Posterior cingulate gyrus (tissue), 11 donors: ENCODE measurements around the gene MRPS5.
"Not testable (repeated sequence)": the region's sequence is repeated elsewhere in the genome, so short reads cannot be mapped to it uniquely, and the experiment has no call there.

ENCODE experiments used
- DNase-seq, 10 donors: peaks; one replicate each; pipeline versions ENCODE4 v3.0.0 to v3.0.0-alpha.2; 2020 to 2021; ENCODE audit warnings: mixed read lengths in 3 of 10
- intact Hi-C: fragments of 100-400 bp; cut with DNase I; formaldehyde crosslinking; loops from one replicate; pipeline ENCODE4 v1.15.1; 2023

MRPS5 gene

GRCh38 chr2:95098273-95098672 is 23.3 kb downstream of the MRPS5 start:
- DNase-seq, intact Hi-C loops: not testable (repeated sequence)

DNA sequence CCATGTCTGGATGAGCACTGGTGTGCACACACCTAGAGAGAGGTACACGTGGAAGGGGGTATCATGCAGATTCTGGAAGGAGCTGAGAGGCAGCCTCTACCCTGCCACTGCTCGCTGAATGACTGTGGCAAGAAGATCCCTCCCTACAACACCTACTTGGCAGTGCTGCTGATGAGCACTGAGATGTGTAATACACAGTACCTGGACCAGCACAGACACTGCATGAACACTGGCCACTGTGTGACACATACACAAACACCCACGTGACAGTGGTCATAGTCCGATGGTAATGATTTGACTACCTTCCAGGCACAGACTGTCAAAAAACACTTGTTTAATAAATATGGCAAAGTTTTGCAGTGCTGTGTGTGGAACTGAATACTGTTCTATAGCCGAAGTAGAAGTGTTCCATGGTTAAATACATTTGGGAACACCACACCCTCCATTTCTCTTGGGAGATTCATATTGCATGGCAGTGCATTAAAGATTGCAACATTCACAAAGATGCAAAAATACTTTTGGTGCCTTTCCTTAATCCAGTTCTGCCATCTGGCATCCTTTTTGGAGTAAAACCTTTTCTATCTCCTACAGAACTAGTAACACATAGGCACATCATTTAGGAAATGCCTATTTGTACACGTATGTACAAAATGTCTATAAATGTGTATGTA is 29.6 kb downstream of the MRPS5 start:
- intact Hi-C loops: no loop called here
- no peak for DNase-seq

DNA sequence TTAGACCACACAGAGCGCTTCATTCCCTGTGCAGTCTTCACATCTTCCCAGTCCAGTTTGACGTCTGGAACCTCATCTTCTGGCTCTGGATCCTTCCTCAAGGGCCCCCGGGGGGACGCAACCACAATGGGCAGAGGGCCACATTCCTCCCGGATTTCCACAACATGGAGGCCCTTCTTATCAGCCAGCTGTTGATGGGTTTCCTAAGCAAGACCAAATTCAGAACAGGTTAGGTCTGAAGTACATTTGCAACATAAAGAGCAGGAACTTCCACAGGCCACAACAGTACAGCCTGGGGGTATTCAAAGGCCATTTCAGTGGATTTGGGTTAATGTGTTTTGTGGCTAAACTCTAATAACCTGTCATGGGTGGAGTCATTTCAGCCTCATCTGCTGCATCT is 34.2 kb downstream of the MRPS5 start:
- no peak for DNase-seq
- intact Hi-C loops: no loop called here

DNA sequence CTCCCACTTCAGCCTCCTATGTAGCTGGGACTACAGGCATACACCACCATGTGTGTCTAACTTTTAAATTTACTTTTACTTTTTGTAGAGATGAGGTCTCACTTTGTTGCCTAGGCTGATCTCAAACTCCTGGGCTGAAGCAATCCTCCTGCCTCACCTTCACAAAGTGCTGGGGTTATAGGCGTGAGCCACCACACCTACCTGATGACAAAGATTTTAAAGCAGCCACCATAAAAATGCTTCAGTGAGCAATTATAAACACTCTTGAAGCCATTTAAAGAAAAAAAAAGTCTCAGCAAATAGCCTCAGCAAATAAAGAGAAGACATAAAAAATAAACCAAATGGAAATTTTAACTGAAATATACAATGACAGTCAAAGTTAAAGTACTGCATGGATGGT is 35.6 kb downstream of the MRPS5 start:
- intact Hi-C loops: no loop called here
- DNase-seq: no peak

GRCh38 chr2:95082477-95082876 is 39.1 kb downstream of the MRPS5 start:
- DNase-seq: no peak
- intact Hi-C loops: no loop called here

- intact Hi-C loops: loop anchor here (5.0 kb wide), 1 partner anchor 38 kb away; no protein-coding TSS in a partner anchor
- DNase-seq: peak in 3 of 10 donors; percentile 67 to 80 (median 68)
Observed at GRCh38 chr2:95079199-95079683, 42.4 kb downstream of the MRPS5 start.

GRCh38 chr2:95077861-95078603 is 43.6 kb downstream of the MRPS5 start:
- peak in 2 of 10 donors; percentile 56 to 60 for DNase-seq
- intact Hi-C loops: loop anchor here (1.0 to 5.0 kb wide), 3 partner anchors 39 to 79 kb away; no protein-coding TSS in a partner anchor

- peak in 4 of 10 donors; percentile 38 to 89 (median 59) for DNase-seq
- intact Hi-C loops: loop anchor here (1.0 to 5.0 kb wide), 3 partner anchors 40 to 79 kb away; no protein-coding TSS in a partner anchor
Observed at GRCh38 chr2:95077530-95077825, 44.1 kb downstream of the MRPS5 start.

GRCh38 chr2:95076705-95077529 is 44.7 kb downstream of the MRPS5 start:
- peak; percentile 75 to 98 (median 88) for DNase-seq
- intact Hi-C loops: loop anchor here (1.0 to 5.0 kb wide), 3 partner anchors 40 to 78 kb away; no protein-coding TSS in a partner anchor

DNA sequence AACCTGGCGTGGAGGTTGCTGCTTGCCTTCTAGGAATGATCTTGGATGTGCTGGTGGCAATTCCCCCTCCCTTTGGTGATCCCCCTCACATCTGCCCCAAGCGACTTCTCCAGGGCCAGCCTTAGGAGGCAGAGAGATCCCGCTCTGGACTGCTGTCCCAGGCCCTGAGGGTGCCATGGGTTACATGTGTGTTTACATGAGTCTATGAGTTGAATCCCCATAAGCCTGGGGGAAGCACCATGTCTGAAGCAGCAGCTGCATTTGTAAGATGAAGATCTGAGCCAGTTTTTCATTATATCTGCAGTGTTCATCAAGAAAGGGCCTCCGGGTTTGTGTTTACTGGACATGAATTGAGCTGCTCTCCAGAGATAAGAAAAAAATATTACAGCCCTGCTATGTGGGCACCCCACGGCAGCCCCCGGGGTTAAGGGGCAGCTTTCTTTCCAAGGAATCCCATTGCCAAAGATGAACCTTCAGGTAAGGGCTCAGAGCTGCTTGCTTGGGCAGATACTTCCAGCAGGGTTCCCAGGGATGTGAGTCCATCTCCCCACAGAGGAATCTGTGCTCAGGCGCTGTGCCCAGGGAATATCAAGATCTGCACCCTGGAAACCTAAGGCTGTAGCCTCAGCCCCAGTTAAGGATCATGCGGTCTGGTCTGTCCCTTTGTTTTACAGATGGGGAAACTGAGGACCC is 46.0 kb downstream of the MRPS5 start:
- DNase-seq: peak in 1 of 10 donors; percentile 34
- intact Hi-C loops: loop anchor here (2.0 to 5.0 kb wide), 2 partner anchors 42 to 77 kb away; no protein-coding TSS in a partner anchor

DNA sequence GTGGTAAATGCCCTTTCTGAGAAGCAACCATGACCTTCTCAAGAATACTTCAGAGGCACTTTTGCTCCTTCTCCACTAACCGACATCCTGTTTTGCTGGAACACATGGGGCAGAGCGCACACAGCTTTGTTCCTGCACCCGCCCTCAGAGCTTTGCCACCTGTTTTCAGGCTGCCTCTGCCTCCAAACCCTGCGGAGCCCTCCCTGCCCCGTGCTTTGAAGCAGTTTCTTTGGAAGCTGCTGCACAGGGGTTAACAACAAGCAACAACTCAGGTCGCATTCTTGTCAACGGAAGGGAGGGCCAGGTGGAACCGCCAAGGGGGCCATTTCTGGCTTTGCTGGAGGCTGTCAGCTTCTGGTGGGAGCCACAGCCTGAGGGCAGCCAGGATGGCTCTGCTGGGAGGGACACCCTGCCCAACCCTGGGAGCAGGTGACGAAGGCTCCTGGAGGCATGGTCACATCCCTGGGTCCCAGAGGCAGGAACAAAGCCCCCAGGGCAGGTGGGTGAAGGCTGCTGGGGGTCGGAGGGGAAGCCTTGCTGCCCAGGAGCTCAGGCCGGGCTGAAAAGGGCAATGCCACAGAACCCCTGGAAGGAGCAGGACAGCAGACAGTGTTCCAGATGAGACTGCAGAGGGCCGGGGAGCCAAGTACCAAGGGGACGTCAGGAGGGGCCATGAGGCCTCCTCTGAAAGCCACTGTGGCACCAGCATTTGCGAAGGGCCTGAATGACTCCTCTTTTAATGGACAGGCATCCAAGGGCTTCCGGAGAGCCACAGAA is 46.8 kb downstream of the MRPS5 start:
- DNase-seq: peak in 2 of 10 donors; percentile 76 to 80
- intact Hi-C loops: loop anchor here (5.0 kb wide), 1 partner anchor 42 kb away; no protein-coding TSS in a partner anchor

GRCh38 chr2:95073856-95074662 is 47.5 kb downstream of the MRPS5 start:
- peak; percentile 70 to 98 (median 82) for DNase-seq
- intact Hi-C loops: no loop called here

DNA sequence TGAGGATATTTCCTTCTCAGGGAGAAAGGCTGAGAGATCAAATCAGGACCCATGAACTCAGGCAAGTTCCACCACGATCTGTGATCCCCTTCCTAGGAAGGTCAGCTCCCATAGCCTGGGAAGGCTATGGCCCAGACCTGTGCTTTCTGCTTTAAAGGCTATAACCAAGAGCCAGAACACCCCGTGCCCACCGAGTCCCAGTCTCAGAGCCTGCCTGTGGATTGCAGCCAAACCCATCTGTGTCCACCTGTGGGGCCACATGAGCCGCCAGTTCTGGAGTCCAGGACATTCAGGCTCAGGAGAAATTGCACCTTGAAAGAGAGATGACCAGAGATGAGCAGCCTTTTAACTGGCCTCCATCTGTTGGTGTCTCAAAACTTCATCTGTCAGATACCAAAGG is 49.2 kb downstream of the MRPS5 start:
- peak in 1 of 10 donors; percentile 69 for DNase-seq
- intact Hi-C loops: no loop called here

- peak in 1 of 10 donors; percentile 79 for DNase-seq
Observed at GRCh38 chr2:95071856-95072255, 49.8 kb downstream of the MRPS5 start.

GRCh38 chr2:95069465-95069864 is 52.1 kb downstream of the MRPS5 start:
- DNase-seq: peak in 1 of 10 donors; percentile 10
- intact Hi-C loops: no loop called here

More at GRCh38 chr2:95071856-95072255, 49.8 kb downstream of the MRPS5 start:
- intact Hi-C loops: no loop called here

DNA sequence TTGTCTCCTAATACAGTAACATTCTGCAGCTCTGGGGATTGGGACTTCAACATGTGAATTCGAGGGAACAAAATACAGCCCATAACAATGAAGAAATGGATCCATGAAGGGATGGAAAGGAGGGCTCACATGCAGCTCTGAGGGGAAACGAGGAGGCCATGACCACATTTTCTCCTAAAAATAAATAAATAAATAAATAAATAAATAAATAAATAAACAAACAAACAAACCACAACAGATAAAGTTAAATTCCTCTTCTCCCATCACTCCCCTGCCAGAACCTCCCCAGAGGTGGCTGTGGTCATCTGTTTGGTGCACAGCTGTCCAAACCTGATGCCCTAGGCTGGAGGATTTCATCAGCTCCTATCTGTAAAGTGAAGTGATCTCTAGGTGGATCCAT is 53.4 kb downstream of the MRPS5 start:
- peak in 1 of 10 donors; percentile 22 for DNase-seq
- intact Hi-C loops: no loop called here

DNA sequence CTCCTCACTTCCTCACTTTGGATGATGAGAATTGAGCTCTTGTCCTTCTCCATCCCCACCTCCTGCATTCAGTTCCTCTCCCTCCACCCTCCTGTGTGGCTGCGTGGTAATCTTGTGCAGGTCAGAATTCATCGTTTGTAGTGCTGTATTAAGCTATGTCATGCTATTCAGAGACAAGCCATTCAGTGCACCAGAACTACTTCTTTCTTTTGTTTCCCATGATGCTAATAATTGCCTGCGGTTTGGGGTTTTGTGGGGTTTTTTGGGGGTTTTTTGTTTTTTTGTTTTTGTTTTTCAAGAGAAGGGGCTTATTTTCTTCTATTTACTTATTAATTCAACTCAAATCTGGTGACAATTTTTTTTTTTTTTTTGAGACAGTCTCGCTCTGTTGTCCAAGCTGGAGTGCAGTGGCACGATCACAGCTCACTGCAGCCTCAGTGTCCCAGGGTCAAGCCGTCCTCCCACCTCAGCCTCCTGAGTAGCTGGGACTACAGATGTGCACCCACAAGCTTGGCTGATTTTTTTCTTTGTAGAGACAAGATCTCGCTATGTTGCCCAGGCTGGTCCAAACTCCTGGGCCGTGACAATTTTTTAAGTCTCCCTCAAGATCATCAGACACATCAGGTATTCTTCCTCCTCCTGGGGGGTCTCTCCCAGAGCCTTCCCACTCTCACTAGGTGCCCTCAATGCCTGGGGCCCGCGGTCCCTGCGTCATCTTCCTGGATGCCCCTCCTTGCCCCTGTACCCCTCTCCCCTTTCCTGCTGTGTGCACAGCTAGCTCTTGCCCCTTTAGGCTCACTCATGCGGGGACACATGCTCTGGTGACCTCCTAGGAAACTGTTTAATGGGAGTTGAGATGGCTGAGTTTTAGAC is 58.3 kb downstream of the MRPS5 start:
- DNase-seq: peak in 2 of 10 donors; percentile 16 to 32
- intact Hi-C loops: no loop called here
